HepG2 (cell line): ENCODE measurements around the gene USP34.

Experiments
- EZH2 ChIP-seq: conservative IDR thresholded peaks from 2 replicates; pipeline ENCODE4 v1.6.1; 2012; ENCODE audit warnings: mild to moderate bottlenecking, low read depth, low read length, moderate library complexity
- ZNF619 ChIP-seq: sonication (generic); formaldehyde crosslinking; IDR thresholded peaks from 2 replicates; pipeline ENCODE4 v1.4.0; 2020; ENCODE audit warnings: mild to moderate bottlenecking, missing genetic modification reagents

DNA sequence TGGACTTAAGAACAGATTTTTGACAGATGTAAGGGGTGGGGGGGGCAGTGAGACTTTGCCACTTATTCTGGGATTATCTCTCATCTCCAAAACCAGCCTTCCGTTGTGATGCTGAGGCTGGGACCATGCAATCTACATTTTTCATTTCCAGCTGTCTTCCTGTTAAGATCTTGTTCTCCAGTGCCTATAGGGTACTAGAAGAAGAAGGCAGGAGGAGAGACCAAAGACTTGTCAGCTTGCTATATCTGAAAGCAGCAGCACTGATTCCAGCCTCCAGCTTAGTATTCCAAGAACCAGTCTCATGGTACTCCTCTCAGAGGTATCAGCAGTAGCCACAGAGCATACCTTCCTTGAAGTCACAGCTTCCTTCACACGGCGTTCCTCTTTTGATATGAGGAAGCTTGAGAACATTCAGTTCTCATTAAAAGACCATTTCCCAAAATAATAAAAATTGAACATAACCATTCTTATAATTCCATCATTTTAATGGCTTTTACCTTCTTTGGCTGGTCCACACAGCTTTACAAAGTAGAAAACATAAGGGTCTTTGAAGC lies 49.8 kb downstream of the USP34 start:
- no peak for TF ChIP-seq EZH2
- TF ChIP-seq ZNF619 (CRISPR knock-in tag) = no peak
